ENCODE data around the gene CIRBP.

Gene CIRBP

GRCh38 chr19:1258707-1259205, 10.4 kb upstream of the CIRBP start:
- CTCF ChIA-PET: interaction anchor here (1.4 to 18.0 kb wide), 2 partner anchors 8 to 16 kb away, joined by 4 to 491 read pairs; partner anchors contain the start of genes ATP5F1D and CBARP
- no peak for DNase-seq (ENCODE audit: extremely low spot score)
- TF ChIP-seq CTCF (IDR thresholded peaks at IDR 0.05; ENCODE audit: control extremely low read depth, extremely low read depth, low read depth, missing control alignments): no peak
- POLR2A ChIA-PET: interaction anchor here (3.5 kb wide), 1 partner anchor 10 kb away, joined by 15 read pairs; the partner anchor contains the start of gene CIRBP

GRCh38 chr19:1259206-1259875, 9.8 kb upstream of the CIRBP start:
- POLR2A ChIA-PET: interaction anchor here (3.5 kb wide), 1 partner anchor 10 kb away, joined by 15 read pairs; the partner anchor contains the start of gene CIRBP
- peak; percentile 68 for DNase-seq (ENCODE audit: extremely low spot score)
- CTCF ChIA-PET: interaction anchor here (18.0 kb wide), 1 partner anchor 17 kb away, joined by 491 read pairs; the partner anchor contains the start of genes ATP5F1D and CBARP
- TF ChIP-seq CTCF (IDR thresholded peaks at IDR 0.05; ENCODE audit: control extremely low read depth, extremely low read depth, low read depth, missing control alignments): no peak

- ChIA-PET CTCF (interaction anchor here (18.0 kb wide), 1 partner anchor 17 kb away, joined by 491 read pairs; the partner anchor contains the start of genes ATP5F1D and CBARP), POLR2A (interaction anchor here (3.5 kb wide), 1 partner anchor 9 kb away, joined by 15 read pairs; the partner anchor contains the start of gene CIRBP)
- DNase-seq (ENCODE audit: extremely low spot score): no peak
- no peak for TF ChIP-seq CTCF (IDR thresholded peaks at IDR 0.05; ENCODE audit: control extremely low read depth, extremely low read depth, low read depth, missing control alignments)
Measured at GRCh38 chr19:1259876-1260748, 9.0 kb upstream of the CIRBP start.

- DNase-seq (ENCODE audit: extremely low spot score): peak; percentile 96
- ChIA-PET CTCF (interaction anchor here (1.4 to 18.0 kb wide), 3 partner anchors 8 to 18 kb away, joined by 8 to 491 read pairs (median 9); partner anchors contain the start of genes ATP5F1D and CBARP), POLR2A (interaction anchor here (3.5 kb wide), 1 partner anchor 8 kb away, joined by 15 read pairs; the partner anchor contains the start of gene CIRBP)
- TF ChIP-seq CTCF (IDR thresholded peaks at IDR 0.05; ENCODE audit: control extremely low read depth, extremely low read depth, low read depth, missing control alignments): no peak
Measured at GRCh38 chr19:1260749-1261537, 8.2 kb upstream of the CIRBP start.

DNA sequence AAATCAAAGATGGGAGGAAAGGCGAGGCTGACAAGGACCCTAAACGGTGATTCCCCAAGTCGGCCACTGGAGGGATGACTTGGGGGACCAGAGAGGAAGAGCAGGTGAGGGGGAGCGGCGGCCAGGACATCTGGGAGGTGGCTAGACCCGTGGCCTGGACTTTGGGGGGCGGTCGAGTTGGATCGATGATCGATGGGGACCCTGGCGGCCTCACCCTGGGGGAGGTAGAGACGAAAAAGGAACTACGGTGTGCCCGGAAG, 7.7 kb upstream of the CIRBP start:
- ChIA-PET POLR2A (no interaction called here), CTCF (interaction anchor here (1.4 to 18.0 kb wide), 3 partner anchors 9 to 19 kb away, joined by 8 to 491 read pairs (median 9); partner anchors contain the start of genes ATP5F1D and CBARP)
- no peak for DNase-seq (ENCODE audit: extremely low spot score)
- TF ChIP-seq CTCF (IDR thresholded peaks at IDR 0.05; ENCODE audit: control extremely low read depth, extremely low read depth, low read depth, missing control alignments): peak; percentile 12

Measured in GM10248 (cell line).